Measurements from ENCODE around the gene AJAP1. TPM values are rescaled to one million over a fixed set of nuclear protein-coding genes. Genes with fewer than 3 reads are reported as not detected.

AJAP1 gene
- total and polyA plus RNA-seq, 12 donors = 0.07 to 2.2 (median 0.44) TPM

DNA sequence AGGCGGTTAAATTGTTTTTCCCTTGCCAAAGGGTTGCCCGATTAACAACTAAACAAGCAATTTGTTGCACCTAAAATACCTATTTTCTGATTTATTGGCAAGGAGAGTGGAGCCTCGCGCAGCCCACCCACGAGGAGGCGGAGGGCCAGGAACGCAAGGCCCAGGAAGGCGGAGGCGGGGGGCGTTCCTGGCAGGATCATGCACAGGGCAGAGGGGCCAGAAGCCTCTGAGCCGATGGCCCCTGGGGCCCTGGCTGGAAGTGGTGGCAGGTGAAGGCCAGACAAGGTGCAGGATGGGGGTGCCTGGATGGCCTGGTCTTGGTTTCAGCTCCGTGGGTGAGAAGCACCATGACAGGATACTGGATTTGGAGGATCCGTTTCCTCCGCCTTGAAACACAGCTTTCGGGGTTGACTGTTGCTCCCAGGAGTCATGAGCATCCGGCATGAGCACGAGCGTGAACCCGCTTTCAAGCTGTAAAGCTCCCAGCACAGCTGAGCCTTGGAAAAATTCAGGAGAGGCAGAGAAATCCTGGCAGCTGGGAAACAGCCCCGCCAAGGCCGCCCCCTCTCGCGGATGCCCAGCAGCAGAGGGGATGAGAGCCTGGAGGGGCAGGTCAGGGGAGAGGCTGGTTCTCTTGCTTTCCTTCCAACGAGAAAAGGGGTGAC lies 35.0 kb downstream of the AJAP1 start:
- no peak overlapping the region for H3K27ac ChIP-seq
- no peaks in the 10 kb centered on the region for H3K27me3 ChIP-seq
- no peaks in the 10 kb centered on the region for H3K36me3 ChIP-seq (replicated peaks in 1 of 2)
- no peak for DNase-seq
- no peaks in the 10 kb centered on the region for H3K4me1 ChIP-seq (replicated peaks in 1 of 2)
- 80 to 85% (median 83%) methylated on average over 17 to 24 of the region's 24 CpGs for WGBS, 4 donors
- no peak overlapping the region for H3K4me3 ChIP-seq
- TF ChIP-seq POLR2A (IDR thresholded peaks at IDR 0.05) = no peak
- TF ChIP-seq, protein P1, sequence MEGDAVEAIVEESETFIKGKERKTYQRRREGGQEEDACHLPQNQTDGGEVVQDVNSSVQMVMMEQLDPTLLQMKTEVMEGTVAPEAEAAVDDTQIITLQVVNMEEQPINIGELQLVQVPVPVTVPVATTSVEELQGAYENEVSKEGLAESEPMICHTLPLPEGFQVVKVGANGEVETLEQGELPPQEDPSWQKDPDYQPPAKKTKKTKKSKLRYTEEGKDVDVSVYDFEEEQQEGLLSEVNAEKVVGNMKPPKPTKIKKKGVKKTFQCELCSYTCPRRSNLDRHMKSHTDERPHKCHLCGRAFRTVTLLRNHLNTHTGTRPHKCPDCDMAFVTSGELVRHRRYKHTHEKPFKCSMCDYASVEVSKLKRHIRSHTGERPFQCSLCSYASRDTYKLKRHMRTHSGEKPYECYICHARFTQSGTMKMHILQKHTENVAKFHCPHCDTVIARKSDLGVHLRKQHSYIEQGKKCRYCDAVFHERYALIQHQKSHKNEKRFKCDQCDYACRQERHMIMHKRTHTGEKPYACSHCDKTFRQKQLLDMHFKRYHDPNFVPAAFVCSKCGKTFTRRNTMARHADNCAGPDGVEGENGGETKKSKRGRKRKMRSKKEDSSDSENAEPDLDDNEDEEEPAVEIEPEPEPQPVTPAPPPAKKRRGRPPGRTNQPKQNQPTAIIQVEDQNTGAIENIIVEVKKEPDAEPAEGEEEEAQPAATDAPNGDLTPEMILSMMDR (IDR thresholded peaks at IDR 0.05) = no peak
- H3K9me3 ChIP-seq (replicated peaks in 1 of 3) = no peaks in the 10 kb centered on the region
- intact Hi-C loops (cut with DNase I) = no loop called here

DNA sequence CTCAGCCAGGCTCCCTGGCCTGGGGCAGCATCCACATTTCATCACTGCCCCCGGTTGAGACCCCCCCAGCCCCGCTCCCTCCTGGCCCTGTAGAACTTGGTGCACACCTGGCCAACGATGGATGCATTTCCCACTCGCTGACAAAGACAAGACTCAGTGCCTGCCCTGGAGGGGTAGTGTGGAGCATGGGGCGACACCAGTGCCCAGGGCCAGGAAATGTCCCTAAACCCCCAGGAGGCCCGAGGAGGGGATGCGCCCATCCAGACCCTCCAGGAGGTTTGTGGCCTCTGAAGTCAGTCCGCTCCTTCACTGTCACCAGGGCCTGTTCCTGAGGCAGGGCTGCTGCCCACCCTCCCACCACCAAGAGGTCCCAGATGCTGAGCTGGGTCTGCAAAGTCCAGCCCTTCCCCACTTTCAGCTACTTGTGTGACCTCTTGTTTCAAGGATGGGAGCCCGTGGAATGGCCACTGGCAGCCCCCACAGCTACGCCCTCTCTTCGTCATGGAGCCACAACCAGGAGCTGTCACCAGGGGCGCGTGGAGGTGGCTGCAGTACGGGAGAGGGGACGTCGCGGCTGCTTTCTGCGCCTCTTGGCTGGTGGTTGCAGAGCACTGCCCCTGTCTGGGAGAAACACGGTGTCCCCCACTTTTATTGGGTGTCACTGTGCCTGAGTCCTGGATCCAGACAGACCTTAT lies 35.7 kb downstream of the AJAP1 start:
- H3K36me3 ChIP-seq (replicated peaks in 1 of 2) = no peaks in the 10 kb centered on the region
- H3K4me3 ChIP-seq = no peak overlapping the region
- H3K27me3 ChIP-seq = no peaks in the 10 kb centered on the region
- WGBS, 4 donors = 92 to 100% (median 95%) methylated on average over 2 to 19 of the region's 19 CpGs
- intact Hi-C loops (cut with DNase I) = no loop called here
- no peaks in the 10 kb centered on the region for H3K4me1 ChIP-seq (replicated peaks in 1 of 2)
- TF ChIP-seq, protein P1 (IDR thresholded peaks at IDR 0.05) = no peak
- TF ChIP-seq POLR2A (IDR thresholded peaks at IDR 0.05) = no peak
- DNase-seq = no peak
- H3K27ac ChIP-seq = no peak overlapping the region
- no peaks in the 10 kb centered on the region for H3K9me3 ChIP-seq (replicated peaks in 1 of 3)

DNA sequence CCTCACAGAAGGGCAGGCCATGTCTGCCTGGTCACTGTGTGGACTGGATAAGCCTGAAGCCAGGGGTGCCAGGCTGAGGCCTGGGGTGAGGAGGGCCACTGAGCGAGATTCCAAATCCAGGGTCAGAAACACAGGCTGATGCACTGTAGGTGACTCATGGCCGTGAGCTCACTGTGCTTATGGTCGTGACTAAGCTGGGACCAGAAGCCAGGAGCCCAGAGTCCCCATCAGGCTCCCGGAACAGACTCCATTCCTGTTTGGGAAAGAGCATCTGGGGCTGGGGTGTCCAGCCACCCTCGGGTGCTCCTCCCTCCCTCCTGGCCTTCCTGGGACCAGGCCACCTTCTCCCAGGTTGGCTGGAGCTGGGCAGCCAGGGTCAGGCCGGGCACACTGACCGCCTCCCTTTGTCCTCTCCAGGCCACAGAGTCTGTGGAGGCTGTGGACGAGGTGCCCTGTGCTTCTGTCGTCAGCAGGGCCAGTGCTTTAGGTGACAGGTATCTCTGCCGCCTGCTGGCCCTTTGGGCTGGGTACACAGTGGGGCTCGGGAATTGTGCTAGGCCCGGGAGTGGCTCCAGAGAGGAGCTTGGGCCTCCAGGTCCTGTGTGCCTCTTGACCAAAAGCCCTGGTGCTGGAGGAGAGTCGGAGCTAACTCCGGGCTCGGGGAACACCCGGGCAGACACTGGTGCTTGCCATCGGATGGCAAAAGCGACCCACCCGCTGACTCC lies 36.7 kb downstream of the AJAP1 start:
- no peak overlapping the region for H3K27ac ChIP-seq
- TF ChIP-seq, protein P1 (IDR thresholded peaks at IDR 0.05) = no peak
- TF ChIP-seq POLR2A (IDR thresholded peaks at IDR 0.05) = no peak
- H3K36me3 ChIP-seq (replicated peaks in 1 of 2) = no peaks in the 10 kb centered on the region
- intact Hi-C loops (cut with DNase I) = no loop called here
- no peaks in the 10 kb centered on the region for H3K4me1 ChIP-seq (replicated peaks in 1 of 2)
- DNase-seq = peak in 4 of 7 donors; percentile 24 to 41 (median 33)
- no peak overlapping the region for H3K4me3 ChIP-seq
- WGBS, 4 donors = 79 to 86% (median 82%) methylated on average over 12 to 19 of the region's 19 CpGs
- no peaks in the 10 kb centered on the region for H3K27me3 ChIP-seq
- H3K9me3 ChIP-seq (replicated peaks in 1 of 3) = no peaks in the 10 kb centered on the region

DNA sequence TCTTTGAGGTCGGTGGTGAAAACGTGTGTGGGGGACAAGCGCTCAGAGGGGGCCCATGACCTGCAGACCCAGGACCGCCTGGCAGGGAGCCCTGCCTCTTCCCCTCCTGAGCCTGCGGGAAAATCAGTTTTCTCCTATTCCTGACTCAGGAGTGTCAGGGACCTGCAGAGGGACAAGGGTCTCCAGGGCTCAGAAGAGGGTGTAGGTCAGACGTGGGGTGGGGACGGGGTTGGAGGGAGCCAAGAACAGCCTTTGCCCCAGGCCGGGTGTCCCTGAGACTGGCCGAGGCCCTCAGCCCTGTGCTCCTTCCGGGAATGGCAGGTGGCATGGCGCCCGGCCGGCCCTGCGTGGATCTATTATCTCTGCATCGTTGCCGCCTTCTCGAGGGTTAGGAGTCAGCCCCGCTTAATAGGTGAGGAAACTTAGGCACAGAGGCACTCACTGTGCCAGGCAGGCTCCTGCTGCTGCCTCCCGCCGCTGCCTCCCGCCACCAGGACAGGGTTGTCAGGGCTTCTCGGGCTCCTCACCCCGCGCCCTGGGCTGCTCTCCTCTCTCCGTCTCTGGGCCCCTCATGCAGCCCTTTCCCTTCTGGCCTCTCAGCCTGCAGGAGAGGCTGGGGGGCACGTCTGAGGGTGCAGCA lies 37.5 kb downstream of the AJAP1 start:
- Histone ChIP-seq H3K4me1 (replicated peaks in 1 of 2) (no peaks in the 10 kb centered on the region), H3K9me3 (replicated peaks in 1 of 3) (no peaks in the 10 kb centered on the region), H3K27me3 (no peaks in the 10 kb centered on the region), H3K4me3 (no peak overlapping the region), H3K27ac (no peak overlapping the region), H3K36me3 (replicated peaks in 1 of 2) (no peaks in the 10 kb centered on the region)
- intact Hi-C loops (cut with DNase I) = no loop called here
- WGBS, 4 donors = 82 to 90% (median 87%) methylated on average over 24 to 26 of the region's 26 CpGs
- no peak for DNase-seq
- TF ChIP-seq, protein P1 (IDR thresholded peaks at IDR 0.05) = no peak
- TF ChIP-seq POLR2A (IDR thresholded peaks at IDR 0.05) = no peak
